MCF 10A (cell line): ENCODE results near the gene SRGAP3. TPM values are rescaled to one million over a fixed set of nuclear protein-coding genes. Genes with fewer than 3 reads are reported as not detected.

ENCODE experiments used
- BruUV-seq: library from RNA; stranded (reverse); fragments of 400-500 nt; replicated peaks from 2 replicates; lab custom pipeline; 2021; lab: Mats Ljungman, UMichigan
- CTCF ChIA-PET: fragments of 300-600 bp; sonication (Branson Sonifier 250); formaldehyde crosslinking; extraction: SDS; loops from one replicate; lab custom pipeline; 2021; ENCODE audit warnings: antibody characterized with exemption, inconsistent platforms; lab: Yijun Ruan, JAX
- POLR2A ChIA-PET: fragments of 300-600, 350-650 bp; sonication (Branson Sonifier 250); formaldehyde crosslinking; extraction: SDS; loops from one replicate; lab custom pipeline; 2020; ENCODE audit warnings: antibody characterized with exemption, inconsistent platforms; lab: Yijun Ruan, JAX
- DNase-seq: peaks from one replicate; pipeline ENCODE4 v3.0.0-alpha.2; 2018; ENCODE audit not compliant: unreplicated experiment
- H3K27ac Mint-ChIP-seq: one replicate; pipeline ENCODE4 v1.8.0; 2022; ENCODE audit warnings: mild to moderate bottlenecking, low read depth, mixed read lengths; ENCODE audit not compliant: unreplicated experiment
- H3K27me3 Mint-ChIP-seq: one replicate; pipeline ENCODE4 v1.8.0; 2022; ENCODE audit warnings: mixed read lengths; ENCODE audit not compliant: insufficient read depth, unreplicated experiment
- H3K36me3 Mint-ChIP-seq: one replicate; pipeline ENCODE4 v1.8.0; 2022; ENCODE audit warnings: mild to moderate bottlenecking, moderate library complexity, mixed read lengths; ENCODE audit not compliant: insufficient read depth, unreplicated experiment
- H3K4me1 Mint-ChIP-seq: one replicate; pipeline ENCODE4 v1.8.0; 2022; ENCODE audit warnings: mixed read lengths; ENCODE audit not compliant: insufficient read depth, unreplicated experiment
- H3K4me3 Mint-ChIP-seq: one replicate; pipeline ENCODE4 v1.8.0; 2022; ENCODE audit warnings: mild to moderate bottlenecking, moderate library complexity, mixed read lengths; ENCODE audit not compliant: unreplicated experiment
- H3K9me3 Mint-ChIP-seq: one replicate; pipeline ENCODE4 v1.8.0; 2022; ENCODE audit warnings: mixed read lengths; ENCODE audit not compliant: unreplicated experiment
- intact Hi-C: fragments of 100-400 bp; cut with micrococcal nuclease; formaldehyde crosslinking; loops from 2 replicates; pipeline ENCODE4 v1.14.1; 2022
- total RNA-seq: library from RNA; stranded (reverse); gene quantifications from 2 replicates; pipeline ENCODE4 v1.2.3, GENCODE V29; 2022
- TF ChIP-seq, protein P1 (sequence below): fragments of 200-600 bp; IDR thresholded peaks from one replicate; pipeline ENCODE4 v1.8.0; 2022; ENCODE audit warnings: antibody characterized with exemption, mild to moderate bottlenecking; ENCODE audit not compliant: unreplicated experiment

Gene SRGAP3
- total RNA-seq, 1 experiment from 2014 or later: 19.8 TPM

DNA sequence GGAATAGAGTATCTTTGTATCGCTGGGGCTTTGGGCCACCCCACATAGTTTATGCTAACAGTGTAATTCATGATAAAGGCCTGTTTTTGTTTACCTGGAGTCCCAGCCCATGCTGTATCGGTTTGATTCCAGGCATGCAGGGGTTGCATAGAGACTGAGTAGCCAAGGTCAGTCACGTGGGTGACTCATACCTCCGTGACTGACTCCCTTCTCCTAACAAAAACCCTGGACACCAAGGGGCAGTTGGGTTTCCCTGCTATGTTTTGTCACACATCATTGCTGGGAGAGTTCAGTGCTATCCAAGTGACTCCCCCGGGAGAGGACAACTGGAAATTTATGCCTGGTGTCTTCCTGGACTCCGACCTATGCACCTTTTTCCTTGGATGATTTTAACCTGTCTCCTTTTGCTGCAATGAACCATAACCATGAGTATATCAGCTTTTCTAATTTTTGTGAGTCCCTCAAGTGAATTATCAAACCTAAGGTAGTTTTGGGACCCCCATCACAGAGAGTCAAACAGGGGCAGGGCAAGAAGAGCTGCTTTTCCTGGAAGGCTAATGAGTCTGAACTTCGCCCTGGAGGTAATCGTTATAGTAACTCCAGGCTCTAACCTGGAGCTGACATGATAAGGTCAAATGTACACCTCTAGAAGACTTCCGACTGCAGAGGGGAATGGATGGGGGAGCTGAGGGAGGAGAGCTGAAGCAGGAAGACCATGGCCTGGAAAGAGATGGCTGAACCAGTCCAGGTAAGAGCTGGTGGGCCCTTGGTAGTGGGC lies 57.0 kb downstream of the SRGAP3 start:
- DNase-seq: no peak
- no peaks in the 10 kb centered on the region for H3K27me3 Mint-ChIP-seq
- BruUV-seq: no TSS peak
- POLR2A ChIA-PET: no interaction called here
- CTCF ChIA-PET: interaction anchor here (1.4 kb wide), 1 partner anchor 20 kb away, joined by 5 read pairs; no protein-coding TSS in a partner anchor
- H3K36me3 Mint-ChIP-seq: peaks cover 8% of the 10 kb centered on the region
- intact Hi-C loops: no loop called here
- no peaks in the 10 kb centered on the region for H3K9me3 Mint-ChIP-seq
- peaks cover 9% of the 10 kb centered on the region for H3K4me1 Mint-ChIP-seq
- TF ChIP-seq, protein P1, sequence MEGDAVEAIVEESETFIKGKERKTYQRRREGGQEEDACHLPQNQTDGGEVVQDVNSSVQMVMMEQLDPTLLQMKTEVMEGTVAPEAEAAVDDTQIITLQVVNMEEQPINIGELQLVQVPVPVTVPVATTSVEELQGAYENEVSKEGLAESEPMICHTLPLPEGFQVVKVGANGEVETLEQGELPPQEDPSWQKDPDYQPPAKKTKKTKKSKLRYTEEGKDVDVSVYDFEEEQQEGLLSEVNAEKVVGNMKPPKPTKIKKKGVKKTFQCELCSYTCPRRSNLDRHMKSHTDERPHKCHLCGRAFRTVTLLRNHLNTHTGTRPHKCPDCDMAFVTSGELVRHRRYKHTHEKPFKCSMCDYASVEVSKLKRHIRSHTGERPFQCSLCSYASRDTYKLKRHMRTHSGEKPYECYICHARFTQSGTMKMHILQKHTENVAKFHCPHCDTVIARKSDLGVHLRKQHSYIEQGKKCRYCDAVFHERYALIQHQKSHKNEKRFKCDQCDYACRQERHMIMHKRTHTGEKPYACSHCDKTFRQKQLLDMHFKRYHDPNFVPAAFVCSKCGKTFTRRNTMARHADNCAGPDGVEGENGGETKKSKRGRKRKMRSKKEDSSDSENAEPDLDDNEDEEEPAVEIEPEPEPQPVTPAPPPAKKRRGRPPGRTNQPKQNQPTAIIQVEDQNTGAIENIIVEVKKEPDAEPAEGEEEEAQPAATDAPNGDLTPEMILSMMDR: no peak
- H3K4me3 Mint-ChIP-seq: no peak overlapping the region
- H3K27ac Mint-ChIP-seq: peak overlapping the region; percentile 14

DNA sequence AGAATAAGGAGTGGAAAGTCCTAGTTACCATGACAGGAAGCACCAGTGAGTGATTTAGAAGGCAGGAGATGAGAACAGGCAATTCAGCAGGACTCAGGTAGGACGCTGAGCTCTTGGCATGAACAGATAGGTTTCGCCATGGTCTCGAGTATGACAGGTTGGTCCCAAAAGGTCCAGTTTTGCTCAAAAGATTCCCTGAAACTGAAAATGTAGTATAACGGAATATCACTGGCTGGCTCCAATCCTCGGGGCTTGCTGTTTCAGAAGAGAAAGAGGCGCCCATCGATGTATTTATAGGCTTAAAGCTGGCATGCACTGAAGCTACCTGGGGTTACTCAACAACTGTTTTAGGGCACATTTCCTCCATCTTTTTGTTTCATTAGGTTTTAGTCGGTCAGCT lies 59.2 kb downstream of the SRGAP3 start:
- TF ChIP-seq, protein P1: no peak
- Mint-ChIP-seq H3K27ac (no peak overlapping the region), H3K9me3 (no peaks in the 10 kb centered on the region), H3K4me3 (no peak overlapping the region), H3K36me3 (peaks cover 8% of the 10 kb centered on the region), H3K4me1 (peaks cover 9% of the 10 kb centered on the region), H3K27me3 (no peaks in the 10 kb centered on the region)
- ChIA-PET CTCF (no interaction called here), POLR2A (interaction anchor here (1.5 kb wide), 1 partner anchor 11 kb away, joined by 4 read pairs; no protein-coding TSS in a partner anchor)
- intact Hi-C loops: no loop called here
- no peak for DNase-seq
- no TSS peak for BruUV-seq

DNA sequence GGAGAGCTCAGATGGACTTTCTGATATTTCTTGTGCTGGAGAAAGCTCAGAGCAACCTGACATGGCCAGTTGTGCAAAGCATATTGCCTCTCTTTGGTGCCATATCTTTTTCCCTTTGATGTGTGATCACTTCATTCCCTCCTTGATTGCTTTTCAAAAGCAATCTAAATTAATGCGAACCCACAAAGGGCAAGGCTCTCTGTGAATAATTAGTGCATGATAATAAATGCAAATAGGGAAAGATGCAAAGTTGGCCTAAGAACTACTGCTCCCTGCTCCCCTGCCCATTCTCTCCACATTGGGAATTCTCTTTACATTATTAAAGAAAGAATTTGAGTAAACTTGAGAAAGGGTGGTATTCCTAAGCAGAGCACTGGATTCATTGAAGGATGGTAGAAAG lies 60.9 kb downstream of the SRGAP3 start:
- no peak overlapping the region for H3K27ac Mint-ChIP-seq
- intact Hi-C loops: no loop called here
- peaks cover 8% of the 10 kb centered on the region for H3K36me3 Mint-ChIP-seq
- H3K27me3 Mint-ChIP-seq: no peaks in the 10 kb centered on the region
- TF ChIP-seq, protein P1: no peak
- POLR2A ChIA-PET: no interaction called here
- CTCF ChIA-PET: no interaction called here
- no peak for DNase-seq
- no peak overlapping the region for H3K4me3 Mint-ChIP-seq
- H3K9me3 Mint-ChIP-seq: no peaks in the 10 kb centered on the region
- no TSS peak for BruUV-seq
- peaks cover 9% of the 10 kb centered on the region for H3K4me1 Mint-ChIP-seq

DNA sequence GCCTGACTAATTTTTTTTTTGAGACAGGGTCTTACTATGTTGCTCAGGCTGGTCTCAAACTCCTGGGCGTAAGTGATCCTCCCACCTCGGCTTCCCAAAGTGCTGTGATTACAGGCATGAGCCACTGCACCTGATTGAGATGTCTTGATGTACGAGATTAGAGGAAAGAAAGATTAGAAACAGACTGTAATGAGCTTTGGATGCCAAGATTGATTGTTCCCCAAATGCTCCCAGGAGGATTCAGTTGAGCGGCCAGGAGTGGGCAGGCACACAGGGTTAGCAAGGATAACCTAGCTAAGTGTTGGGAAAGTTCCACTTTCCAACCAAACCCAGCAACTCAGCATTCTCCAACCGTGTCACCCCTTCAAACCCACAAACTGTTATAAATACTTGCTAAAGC lies 63.7 kb downstream of the SRGAP3 start:
- TF ChIP-seq, protein P1: no peak
- peaks cover 2% of the 10 kb centered on the region for H3K36me3 Mint-ChIP-seq
- no peak overlapping the region for H3K4me3 Mint-ChIP-seq
- POLR2A ChIA-PET: no interaction called here
- intact Hi-C loops: no loop called here
- DNase-seq: no peak
- no peaks in the 10 kb centered on the region for H3K9me3 Mint-ChIP-seq
- no peaks in the 10 kb centered on the region for H3K27me3 Mint-ChIP-seq
- H3K4me1 Mint-ChIP-seq: no peaks in the 10 kb centered on the region
- CTCF ChIA-PET: no interaction called here
- BruUV-seq: no TSS peak
- no peak overlapping the region for H3K27ac Mint-ChIP-seq
